Ishikawa (cell line): Measurements from ENCODE around the gene GALNTL6.

Source experiments
- CREB1 ChIP-seq: IDR thresholded peaks from 2 replicates; pipeline ENCODE4 v1.6.1; 2012; ENCODE audit warnings: low read depth
- EGR1 ChIP-seq: IDR thresholded peaks from 2 replicates; pipeline ENCODE4 v1.6.1; 2012
- EP300 ChIP-seq: IDR thresholded peaks from 2 replicates; pipeline ENCODE4 v1.6.1; 2012; ENCODE audit warnings: borderline replicate concordance
- FOXM1 ChIP-seq: IDR thresholded peaks from 2 replicates; pipeline ENCODE4 v1.6.1; 2012; ENCODE audit warnings: low read depth, borderline replicate concordance
- MAX ChIP-seq: IDR thresholded peaks from 2 replicates; pipeline ENCODE4 v1.6.1; 2012
- RAD21 ChIP-seq: IDR thresholded peaks from 2 replicates; pipeline ENCODE4 v1.6.1; 2012; ENCODE audit warnings: low read depth
- TCF12 ChIP-seq: IDR thresholded peaks from 2 replicates; pipeline ENCODE4 v1.6.1; 2012; ENCODE audit warnings: low read depth
- ZBTB7A ChIP-seq: IDR thresholded peaks from 2 replicates; pipeline ENCODE4 v1.6.1; 2012; ENCODE audit warnings: low read depth

- no peak for TF ChIP-seq TCF12
- TF ChIP-seq CREB1 = no peak
- TF ChIP-seq RAD21 = no peak
- no peak for TF ChIP-seq MAX
- TF ChIP-seq EP300 = no peak
- TF ChIP-seq FOXM1 = no peak
- no peak for TF ChIP-seq ZBTB7A
- TF ChIP-seq EGR1 = no peak
Observed at GRCh38 chr4:172352356-172352755, 539.2 kb downstream of the GALNTL6 start.
